ENCODE data around the gene SYT17.

Gene SYT17

DNA sequence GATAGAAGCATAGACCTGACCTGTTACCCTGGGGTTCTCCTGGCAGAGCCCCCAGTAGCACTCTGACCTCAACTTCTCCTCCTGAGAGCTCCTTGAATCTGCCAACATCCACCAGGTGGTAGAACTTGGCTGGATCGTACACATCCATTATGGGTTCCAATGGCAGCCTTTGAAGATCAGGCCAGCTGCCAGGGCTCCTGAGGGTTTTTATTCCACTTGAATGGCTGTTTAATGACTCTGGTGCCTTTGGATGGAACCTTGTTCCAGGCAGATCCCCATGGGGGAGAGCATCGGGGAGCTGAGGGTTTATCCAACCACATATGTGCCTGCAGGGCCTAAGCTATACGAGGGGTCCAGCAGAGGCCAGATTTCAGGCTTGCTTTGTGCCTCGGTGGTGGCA lies 70.4 kb downstream of the SYT17 start:
- DNase-seq (ENCODE audit: low read depth) = no peak
- TF ChIP-seq, protein P1, sequence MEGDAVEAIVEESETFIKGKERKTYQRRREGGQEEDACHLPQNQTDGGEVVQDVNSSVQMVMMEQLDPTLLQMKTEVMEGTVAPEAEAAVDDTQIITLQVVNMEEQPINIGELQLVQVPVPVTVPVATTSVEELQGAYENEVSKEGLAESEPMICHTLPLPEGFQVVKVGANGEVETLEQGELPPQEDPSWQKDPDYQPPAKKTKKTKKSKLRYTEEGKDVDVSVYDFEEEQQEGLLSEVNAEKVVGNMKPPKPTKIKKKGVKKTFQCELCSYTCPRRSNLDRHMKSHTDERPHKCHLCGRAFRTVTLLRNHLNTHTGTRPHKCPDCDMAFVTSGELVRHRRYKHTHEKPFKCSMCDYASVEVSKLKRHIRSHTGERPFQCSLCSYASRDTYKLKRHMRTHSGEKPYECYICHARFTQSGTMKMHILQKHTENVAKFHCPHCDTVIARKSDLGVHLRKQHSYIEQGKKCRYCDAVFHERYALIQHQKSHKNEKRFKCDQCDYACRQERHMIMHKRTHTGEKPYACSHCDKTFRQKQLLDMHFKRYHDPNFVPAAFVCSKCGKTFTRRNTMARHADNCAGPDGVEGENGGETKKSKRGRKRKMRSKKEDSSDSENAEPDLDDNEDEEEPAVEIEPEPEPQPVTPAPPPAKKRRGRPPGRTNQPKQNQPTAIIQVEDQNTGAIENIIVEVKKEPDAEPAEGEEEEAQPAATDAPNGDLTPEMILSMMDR (conservative IDR thresholded peaks at IDR 0.05; ENCODE audit: low read length) = no peak
- no peak overlapping the region for H3K4me3 ChIP-seq (ENCODE audit: low read length)

DNA sequence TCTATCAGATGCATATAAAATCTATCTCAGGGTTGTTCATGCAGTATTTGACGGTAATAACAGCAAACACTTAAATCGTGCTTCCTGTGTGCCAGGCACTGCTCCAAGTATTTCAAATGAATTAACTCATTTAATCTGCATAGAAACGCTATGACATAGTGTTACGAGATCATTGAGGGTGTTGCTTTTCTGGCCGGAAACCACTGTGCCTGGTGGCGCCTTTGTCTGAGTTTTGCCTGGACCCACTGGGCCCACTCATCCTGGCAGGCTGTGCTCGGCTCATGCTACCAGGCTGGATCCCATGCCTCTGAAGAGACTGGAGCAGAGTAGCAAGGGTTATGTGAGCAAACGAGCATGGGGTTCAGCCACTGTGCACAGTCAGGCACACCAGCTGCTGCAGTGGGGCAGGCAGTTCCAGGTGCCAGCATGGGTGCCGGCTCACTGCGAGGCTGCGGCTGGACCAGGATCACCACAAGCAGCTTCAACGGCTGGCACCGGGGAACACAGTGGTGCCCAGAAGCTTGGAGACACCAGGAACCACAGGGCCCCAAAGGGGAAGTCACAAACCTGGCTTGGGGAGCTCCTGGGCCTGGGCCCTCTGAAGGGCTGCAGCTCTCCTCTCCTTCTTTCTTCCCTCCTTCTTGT lies 71.6 kb downstream of the SYT17 start:
- TF ChIP-seq, protein P1 (conservative IDR thresholded peaks at IDR 0.05; ENCODE audit: low read length) = no peak
- DNase-seq (ENCODE audit: low read depth) = no peak
- no peak overlapping the region for H3K4me3 ChIP-seq (ENCODE audit: low read length)

DNA sequence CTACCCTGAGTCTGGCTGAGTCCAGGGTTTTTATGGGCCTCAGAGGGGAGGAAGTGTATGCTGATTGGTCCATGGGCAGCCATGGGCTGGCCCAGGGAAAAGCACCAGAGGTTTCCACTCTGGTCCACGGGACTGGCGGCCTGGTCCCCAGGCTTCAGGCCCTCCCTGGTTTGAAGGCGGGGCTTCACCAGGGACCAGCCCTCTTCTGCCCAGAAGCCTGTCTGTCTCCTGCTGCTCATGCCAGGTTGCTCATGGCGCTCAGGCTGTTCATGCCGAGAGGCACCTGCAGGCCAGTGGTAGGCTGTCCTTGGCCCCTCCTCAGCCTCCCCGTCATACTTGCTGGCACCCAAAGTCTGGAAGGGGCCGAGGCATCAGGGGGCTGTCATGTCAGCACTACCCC lies 72.5 kb downstream of the SYT17 start:
- no peak for DNase-seq (ENCODE audit: low read depth)
- no peak overlapping the region for H3K4me3 ChIP-seq (ENCODE audit: low read length)
- TF ChIP-seq, protein P1 (conservative IDR thresholded peaks at IDR 0.05; ENCODE audit: low read length) = no peak

DNA sequence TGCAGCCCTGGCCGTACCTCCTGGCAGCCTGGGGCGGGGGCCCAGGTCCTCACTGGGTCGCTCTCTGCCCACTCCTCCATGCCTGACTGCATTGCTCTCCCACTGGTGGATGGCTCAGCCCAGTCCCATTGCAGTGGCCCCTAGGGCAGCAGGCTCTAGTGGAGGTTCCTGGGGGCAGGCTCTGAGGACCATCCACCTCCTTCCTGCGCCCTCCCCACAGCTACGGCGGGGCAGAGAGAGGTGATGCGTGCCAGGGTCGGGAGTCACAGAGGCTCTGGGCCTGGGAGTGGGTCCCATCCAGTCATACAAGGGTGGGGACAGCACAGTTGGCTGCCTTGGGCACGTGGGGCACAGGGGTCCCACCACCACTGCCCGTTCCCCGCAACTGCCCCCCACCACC lies 73.5 kb downstream of the SYT17 start:
- no peak for DNase-seq (ENCODE audit: low read depth)
- no peak overlapping the region for H3K4me3 ChIP-seq (ENCODE audit: low read length)
- TF ChIP-seq, protein P1 (conservative IDR thresholded peaks at IDR 0.05; ENCODE audit: low read length) = no peak

DNA sequence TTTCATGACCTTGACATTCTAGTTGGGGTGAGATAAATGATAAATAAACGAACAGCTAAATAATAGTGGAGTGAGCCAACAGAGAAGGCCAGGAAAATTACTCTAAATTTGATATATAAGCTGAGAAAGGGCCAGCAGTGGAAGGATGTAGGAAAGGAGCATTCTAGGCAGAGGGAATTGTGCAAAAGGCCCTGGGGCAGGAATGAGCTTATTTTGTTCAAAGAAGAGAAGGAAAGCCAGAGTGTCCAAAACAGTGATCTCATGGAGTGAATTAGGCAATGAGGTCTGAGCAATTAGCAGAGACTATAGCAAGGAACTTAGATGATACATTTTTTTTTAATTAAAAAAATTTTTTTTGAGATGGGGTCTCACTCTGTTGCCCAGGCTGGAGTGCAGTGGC lies 74.1 kb downstream of the SYT17 start:
- DNase-seq (ENCODE audit: low read depth) = no peak
- TF ChIP-seq, protein P1 (conservative IDR thresholded peaks at IDR 0.05; ENCODE audit: low read length) = no peak
- H3K4me3 ChIP-seq (ENCODE audit: low read length) = no peak overlapping the region

DNA sequence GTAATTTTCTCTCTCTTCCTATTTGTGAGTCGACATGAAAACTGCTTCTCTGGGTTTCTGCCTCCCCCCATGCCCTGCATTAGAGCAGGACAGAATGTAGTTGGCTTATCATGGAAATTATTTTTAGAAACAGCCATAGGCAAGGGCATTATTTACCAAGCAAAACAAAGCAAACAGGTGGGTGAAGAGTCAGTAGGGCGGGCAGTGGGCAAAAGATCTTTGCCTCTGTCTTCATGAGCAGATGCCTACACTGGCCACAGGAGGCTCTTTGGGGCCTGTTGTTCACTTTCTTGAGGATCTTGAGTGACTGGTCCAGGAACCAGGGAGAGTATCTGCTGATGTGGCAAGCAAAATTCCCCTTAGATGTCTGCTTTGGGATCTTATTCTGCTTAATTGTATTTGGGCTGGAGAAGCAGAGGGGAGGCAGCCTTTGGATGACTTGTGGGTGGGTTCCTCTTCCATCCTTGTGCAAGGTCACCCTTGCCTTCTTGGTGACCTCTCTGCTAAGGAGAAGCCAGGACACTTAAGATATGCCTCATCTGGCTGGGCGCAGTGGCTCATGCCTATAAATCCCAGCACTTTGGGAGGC lies 75.0 kb downstream of the SYT17 start:
- H3K4me3 ChIP-seq (ENCODE audit: low read length) = no peak overlapping the region
- TF ChIP-seq, protein P1 (conservative IDR thresholded peaks at IDR 0.05; ENCODE audit: low read length) = no peak
- no peak for DNase-seq (ENCODE audit: low read depth)

DNA sequence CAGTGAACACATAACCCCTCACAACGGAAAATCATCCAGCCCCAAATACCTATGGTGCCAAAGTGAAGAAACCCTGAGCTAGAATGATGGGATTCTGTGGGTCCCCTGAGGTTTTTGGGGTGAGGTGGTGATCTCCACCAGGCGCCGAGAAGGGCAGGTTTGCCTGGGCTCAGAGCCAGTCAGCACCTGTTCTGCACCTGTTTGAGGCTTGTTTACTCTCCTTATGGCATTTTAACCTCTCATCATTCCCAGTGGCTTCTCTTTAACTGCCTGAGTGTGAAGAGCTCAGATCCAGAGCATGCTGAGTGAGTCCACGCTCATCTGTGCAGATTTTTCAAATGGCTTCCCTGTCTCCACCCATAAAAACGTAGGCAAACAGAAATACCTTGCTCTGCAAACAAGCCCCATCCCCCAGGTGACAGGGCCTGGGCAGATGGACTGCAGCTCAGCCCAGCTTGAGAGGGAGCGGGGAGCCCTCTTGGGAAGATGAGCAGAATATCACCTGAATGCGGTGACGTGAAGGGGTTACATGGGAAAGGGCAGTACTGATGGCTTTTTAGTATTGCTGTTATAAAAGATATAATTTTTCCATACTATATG lies 77.4 kb downstream of the SYT17 start:
- DNase-seq (ENCODE audit: low read depth) = no peak
- no peak overlapping the region for H3K4me3 ChIP-seq (ENCODE audit: low read length)
- TF ChIP-seq, protein P1 (conservative IDR thresholded peaks at IDR 0.05; ENCODE audit: low read length) = no peak

Measured in AG10803 (cell line).